AG04450 (cell line): Measurements from ENCODE around the gene GPR132. TPM values are rescaled to one million over a fixed set of nuclear protein-coding genes. Genes with fewer than 3 reads are reported as not detected.
"Not testable (repeated sequence)": the region's sequence is repeated elsewhere in the genome, so short reads cannot be mapped to it uniquely, and the experiment has no call there.

Experiments used
- CTCF ChIA-PET: fragments of 300-600, 350-600 bp; formaldehyde crosslinking; extraction: SDS; loops from one replicate; lab custom pipeline; 2022; ENCODE audit warnings: antibody characterized with exemption, inconsistent platforms; lab: Charles Lee
- POLR2A ChIA-PET: fragments of 350-600 bp; formaldehyde crosslinking; extraction: SDS; loops from one replicate; lab custom pipeline; 2021; ENCODE audit warnings: antibody characterized with exemption, inconsistent platforms; lab: Yijun Ruan, JAX
- DNase-seq: peaks from one replicate; pipeline ENCODE4 v3.0.0-alpha.2; 2011; ENCODE audit warnings: low read depth, low spot score
- H3K27ac ChIP-seq: one replicate; pipeline ENCODE4 v1.5.1; 2012; ENCODE audit warnings: low read depth, low read length, control low read depth
- H3K27me3 ChIP-seq: one replicate; pipeline ENCODE4 v1.6.0; 2012; ENCODE audit warnings: low read length; ENCODE audit not compliant: control insufficient read depth, insufficient read depth
- H3K4me3 ChIP-seq: 2 replicates; pipeline ENCODE4 v1.5.1; 2011; ENCODE audit warnings: mild to moderate bottlenecking, low read depth, low read length, control low read depth
- H3K9me3 ChIP-seq: 2 replicates; pipeline ENCODE4 v1.5.1; 2012; ENCODE audit warnings: low read length; ENCODE audit not compliant: control insufficient read depth, insufficient read depth
- polyA plus RNA-seq: library from polyadenylated mRNA; depleted of rRNA; stranded (reverse); fragments of >200 nt; gene quantifications from 2 replicates; pipeline ENCODE4 v1.2.3, GENCODE V29; 2011
- TF ChIP-seq, protein P1 (sequence below): IDR thresholded peaks from 2 replicates; pipeline ENCODE4 v1.5.1; 2011; ENCODE audit warnings: low read depth, low read length, control low read depth, inconsistent platforms

GPR132 gene
- polyA plus RNA-seq, 1 experiment = 0.07 TPM

DNA sequence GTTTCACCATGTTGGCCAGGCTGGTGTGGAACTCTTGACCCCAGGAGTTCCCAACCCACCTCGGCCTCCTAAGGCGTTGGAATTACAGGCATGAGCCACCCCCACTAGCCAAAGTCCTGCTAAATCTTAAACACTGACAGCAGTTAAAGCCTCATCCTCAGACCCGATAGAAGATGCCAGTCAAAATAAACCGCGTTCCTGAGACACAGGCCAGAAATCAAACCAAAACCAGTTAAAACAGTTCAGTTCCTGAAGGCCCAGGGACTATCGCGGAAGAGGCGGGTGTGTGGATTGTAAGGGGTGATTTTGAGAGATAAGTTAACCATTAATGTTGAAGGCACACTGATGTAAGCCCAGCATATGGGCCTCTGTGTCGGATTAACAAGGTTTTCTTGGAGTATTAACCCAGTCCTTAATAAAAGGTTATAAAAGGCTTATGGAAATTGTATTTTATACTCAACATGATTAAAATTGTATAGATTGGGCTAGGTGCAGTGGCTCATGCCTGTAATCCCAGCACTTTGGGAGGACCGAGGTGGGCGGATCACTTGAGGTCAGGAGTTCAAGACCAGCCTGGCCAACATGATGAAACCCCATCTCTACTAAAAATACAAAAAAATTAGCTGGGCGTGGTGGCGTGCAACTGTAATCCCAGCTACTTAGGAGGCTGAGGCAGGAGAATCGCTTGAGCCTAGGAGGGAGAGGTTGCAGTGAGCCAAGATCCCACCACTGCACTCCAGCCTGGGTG lies 25.6 kb downstream of the GPR132 start:
- TF ChIP-seq, protein P1, sequence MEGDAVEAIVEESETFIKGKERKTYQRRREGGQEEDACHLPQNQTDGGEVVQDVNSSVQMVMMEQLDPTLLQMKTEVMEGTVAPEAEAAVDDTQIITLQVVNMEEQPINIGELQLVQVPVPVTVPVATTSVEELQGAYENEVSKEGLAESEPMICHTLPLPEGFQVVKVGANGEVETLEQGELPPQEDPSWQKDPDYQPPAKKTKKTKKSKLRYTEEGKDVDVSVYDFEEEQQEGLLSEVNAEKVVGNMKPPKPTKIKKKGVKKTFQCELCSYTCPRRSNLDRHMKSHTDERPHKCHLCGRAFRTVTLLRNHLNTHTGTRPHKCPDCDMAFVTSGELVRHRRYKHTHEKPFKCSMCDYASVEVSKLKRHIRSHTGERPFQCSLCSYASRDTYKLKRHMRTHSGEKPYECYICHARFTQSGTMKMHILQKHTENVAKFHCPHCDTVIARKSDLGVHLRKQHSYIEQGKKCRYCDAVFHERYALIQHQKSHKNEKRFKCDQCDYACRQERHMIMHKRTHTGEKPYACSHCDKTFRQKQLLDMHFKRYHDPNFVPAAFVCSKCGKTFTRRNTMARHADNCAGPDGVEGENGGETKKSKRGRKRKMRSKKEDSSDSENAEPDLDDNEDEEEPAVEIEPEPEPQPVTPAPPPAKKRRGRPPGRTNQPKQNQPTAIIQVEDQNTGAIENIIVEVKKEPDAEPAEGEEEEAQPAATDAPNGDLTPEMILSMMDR = no peak
- Histone ChIP-seq H3K9me3 (no peaks in the 10 kb centered on the region; the same call in 1 of the 2 replicates), H3K27ac (no peak overlapping the region), H3K27me3 (peaks cover 11% of the 10 kb centered on the region), H3K4me3 (no peak overlapping the region)
- ChIA-PET POLR2A (no interaction called here), CTCF (no interaction called here)
- no peak for DNase-seq

DNA sequence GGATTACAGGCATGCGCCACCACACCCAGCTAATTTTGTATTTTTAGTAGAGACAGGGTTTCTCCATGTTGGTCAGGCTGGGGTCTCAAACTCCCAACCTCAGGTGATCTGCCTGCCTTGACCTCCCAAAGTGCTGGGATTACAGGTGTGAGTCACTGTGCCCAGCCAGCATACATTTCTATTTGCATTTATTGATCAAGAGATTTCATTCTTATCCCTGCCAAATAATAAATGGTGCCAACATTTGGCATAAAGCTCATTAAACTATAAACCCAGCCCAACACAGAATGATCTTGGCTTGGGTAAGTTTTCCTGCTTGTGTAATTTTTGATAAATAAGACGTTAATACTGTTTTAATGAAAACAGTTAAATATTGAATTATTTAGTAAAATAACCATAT lies 29.6 kb downstream of the GPR132 start:
- H3K27ac ChIP-seq, H3K9me3 ChIP-seq, POLR2A ChIA-PET, H3K4me3 ChIP-seq, DNase-seq, H3K27me3 ChIP-seq: not testable (repeated sequence)
- CTCF ChIA-PET = interaction anchor here (0.9 to 3.0 kb wide), 2 partner anchors 10 to 61 kb away, joined by 3 to 33 read pairs; no protein-coding TSS in a partner anchor

DNA sequence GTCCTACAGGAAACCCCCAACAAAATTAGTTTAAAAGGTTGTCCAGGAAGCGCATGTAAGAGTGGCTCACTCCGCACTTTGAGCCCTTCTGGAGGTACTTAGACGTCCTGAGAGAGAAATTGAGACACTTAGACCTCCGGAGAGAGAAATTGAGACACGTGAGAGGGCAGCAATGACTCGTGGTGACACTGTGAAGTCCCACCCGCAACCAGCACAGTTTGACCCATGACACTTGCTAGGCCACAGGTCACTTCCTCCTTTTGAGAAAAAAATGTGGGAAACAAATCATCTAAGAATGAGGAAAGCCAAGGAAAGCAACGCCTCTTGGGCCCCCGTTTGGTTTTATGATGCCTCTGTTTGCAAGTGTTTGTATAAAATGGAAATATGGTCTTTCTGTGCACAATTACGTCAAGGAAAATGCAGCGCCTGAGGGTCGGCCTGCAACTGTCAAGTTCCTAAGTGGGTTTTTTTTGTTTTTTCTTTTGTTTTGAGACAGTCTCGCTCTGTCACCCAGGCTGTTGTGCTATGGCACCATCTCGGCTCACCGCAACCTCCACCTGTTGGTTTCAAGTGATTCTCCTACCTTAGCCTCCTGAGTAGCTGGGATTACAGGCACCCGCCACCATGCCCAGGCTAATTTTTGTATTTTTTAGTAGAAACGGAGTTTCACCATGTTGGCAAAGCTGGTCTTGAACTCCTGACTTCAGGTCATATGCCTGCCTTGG lies 30.8 kb downstream of the GPR132 start:
- TF ChIP-seq, protein P1 = no peak
- no peak for DNase-seq
- Histone ChIP-seq H3K27ac (no peak overlapping the region), H3K9me3 (peaks cover 2% of the 10 kb centered on the region; the same call in 1 of the 2 replicates), H3K27me3 (peaks cover 9% of the 10 kb centered on the region), H3K4me3 (no peak overlapping the region)
- POLR2A ChIA-PET = no interaction called here
- CTCF ChIA-PET = interaction anchor here (0.6 to 3.0 kb wide), 4 partner anchors 11 to 209 kb away, joined by 3 to 33 read pairs (median 4); no protein-coding TSS in a partner anchor

DNA sequence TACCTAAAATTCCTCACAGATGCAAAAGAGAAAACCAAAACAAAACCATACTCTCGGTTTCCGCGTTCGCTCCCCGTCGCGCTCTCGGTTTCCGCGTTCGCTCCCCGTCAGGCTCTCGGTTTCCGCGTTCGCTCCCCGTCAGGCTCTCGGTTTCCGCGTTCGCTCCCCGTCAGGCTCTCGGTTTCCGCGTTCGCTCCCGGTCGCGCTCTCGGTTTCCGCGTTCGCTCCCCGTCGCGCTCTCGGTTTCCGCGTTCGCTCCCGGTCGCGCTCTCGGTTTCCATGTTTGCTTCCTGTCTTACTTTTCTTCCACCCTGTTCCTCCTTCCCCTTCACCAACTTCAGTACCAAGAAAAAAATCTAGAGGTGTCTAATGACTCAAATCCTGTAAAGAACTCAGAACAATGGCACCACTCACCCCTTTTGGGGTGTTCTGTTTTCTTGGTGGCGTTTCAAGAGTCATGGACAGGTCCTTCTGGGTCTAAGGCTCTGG lies 31.8 kb downstream of the GPR132 start:
- peak overlapping the region; percentile 51 for H3K4me3 ChIP-seq
- CTCF ChIA-PET = interaction anchor here (0.6 to 1.0 kb wide), 2 partner anchors 12 to 13 kb away, joined by 3 read pairs; no protein-coding TSS in a partner anchor
- POLR2A ChIA-PET, H3K9me3 ChIP-seq, DNase-seq, H3K27me3 ChIP-seq, H3K27ac ChIP-seq: not testable (repeated sequence)

DNA sequence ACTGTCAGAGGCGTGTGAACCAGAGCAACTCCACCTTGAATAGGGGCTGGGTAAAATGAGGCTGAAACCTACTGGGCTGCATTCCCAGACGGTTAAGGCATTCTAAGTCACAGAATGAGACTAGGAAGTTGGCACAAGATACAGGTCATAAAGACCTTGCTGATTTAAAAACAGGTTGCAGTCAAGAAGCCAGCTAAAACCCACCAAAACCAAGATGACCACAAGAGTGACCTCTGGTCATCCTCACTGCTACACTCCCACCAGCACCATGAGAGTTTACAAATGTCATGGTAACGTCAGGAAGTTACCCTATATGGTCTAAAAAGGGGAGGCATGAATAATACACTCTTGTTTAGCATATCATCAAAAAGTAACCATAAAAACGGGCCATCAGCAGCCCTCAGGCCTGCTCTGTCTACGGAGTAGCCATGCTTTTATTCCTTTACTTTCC lies 32.8 kb downstream of the GPR132 start:
- ChIA-PET CTCF (interaction anchor here (1.0 kb wide), 2 partner anchors 14 kb away, joined by 3 to 4 read pairs; no protein-coding TSS in a partner anchor), POLR2A (interaction anchor here (0.7 kb wide), 1 partner anchor 30 kb away, joined by 3 read pairs; no protein-coding TSS in a partner anchor)
- not testable (repeated sequence) for H3K4me3 ChIP-seq, H3K27me3 ChIP-seq, DNase-seq, H3K9me3 ChIP-seq, H3K27ac ChIP-seq

DNA sequence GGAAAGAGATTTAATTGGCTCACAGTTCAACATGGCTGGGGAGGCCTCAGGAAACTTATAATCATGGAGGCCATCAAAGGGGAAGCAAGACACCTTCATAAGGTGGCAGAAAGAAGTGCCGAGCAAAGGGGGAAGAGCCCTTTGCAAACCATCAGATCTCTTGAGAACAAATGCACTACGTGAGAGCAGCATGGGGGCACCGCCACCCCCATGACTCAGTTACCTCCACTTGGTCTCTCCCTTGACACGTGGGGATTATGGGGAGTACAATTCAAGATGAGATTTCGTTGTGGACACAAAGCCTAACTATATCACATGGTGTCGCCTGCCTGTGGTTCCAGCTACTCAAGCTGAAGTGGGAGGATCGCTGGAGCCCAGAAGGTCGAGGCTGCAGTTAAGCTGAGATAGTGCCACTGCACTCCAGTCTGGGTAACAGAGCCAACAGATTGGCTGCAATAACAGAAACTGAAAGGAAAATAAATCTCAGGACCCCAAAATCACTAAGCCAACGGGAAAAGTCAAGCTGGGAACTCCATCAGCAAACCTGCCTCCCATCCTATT lies 34.3 kb downstream of the GPR132 start:
- no peak for DNase-seq
- Histone ChIP-seq H3K27ac (no peak overlapping the region), H3K27me3 (peaks cover 9% of the 10 kb centered on the region), H3K9me3 (peaks cover 7% of the 10 kb centered on the region; the same call in 1 of the 2 replicates), H3K4me3 (no peak overlapping the region)
- TF ChIP-seq, protein P1 = no peak
- ChIA-PET POLR2A (no interaction called here), CTCF (interaction anchor here (1.9 kb wide), 1 partner anchor 56 kb away, joined by 6 read pairs; no protein-coding TSS in a partner anchor)
